ENCODE measurements around the gene P2RX6. TPM values are rescaled to one million over a fixed set of nuclear protein-coding genes. Genes with fewer than 3 reads are reported as not detected.
"Not testable (repeated sequence)": the region's sequence is repeated elsewhere in the genome, so short reads cannot be mapped to it uniquely, and the experiment has no call there.

P2RX6 gene
- total RNA-seq, 1 donor from 2014 or later, result under 0.01 TPM

GRCh38 chr22:20994902-20995241, 20.1 kb upstream of the P2RX6 start:
- DNase-seq, result no peak

DNA sequence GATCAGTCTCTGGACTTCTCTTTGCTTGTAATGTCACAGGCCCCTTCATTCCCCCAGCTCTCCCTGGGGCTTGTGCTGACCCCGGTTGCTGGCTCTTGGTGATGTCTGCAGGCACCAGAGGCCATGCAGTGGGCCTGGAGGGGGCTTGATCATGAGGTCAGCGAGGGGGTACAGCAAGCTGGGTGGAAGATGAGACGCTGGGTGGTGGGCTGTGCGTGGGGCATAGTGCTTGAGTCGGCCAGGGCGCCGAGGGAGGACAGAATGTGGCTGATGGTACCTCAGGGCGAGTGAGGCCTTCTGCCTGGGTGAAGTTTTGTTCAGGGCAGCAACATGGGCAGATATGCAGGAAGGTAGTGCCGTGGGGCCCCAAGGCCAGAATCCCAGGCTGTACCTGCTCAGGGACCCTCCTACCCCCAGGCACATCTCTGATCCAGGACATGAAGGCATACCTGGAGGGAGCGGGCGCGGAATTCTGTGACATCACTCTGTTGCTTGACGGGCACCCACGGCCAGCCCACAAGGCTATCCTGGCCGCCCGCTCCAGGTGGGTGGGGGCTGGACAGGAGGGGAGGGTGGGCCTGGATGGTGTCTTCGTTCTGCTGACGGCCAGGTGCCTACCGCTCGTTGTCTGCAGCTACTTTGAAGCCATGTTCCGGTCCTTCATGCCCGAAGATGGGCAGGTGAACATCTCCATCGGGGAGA, 19.5 kb upstream of the P2RX6 start:
- DNase-seq, result no peak

DNA sequence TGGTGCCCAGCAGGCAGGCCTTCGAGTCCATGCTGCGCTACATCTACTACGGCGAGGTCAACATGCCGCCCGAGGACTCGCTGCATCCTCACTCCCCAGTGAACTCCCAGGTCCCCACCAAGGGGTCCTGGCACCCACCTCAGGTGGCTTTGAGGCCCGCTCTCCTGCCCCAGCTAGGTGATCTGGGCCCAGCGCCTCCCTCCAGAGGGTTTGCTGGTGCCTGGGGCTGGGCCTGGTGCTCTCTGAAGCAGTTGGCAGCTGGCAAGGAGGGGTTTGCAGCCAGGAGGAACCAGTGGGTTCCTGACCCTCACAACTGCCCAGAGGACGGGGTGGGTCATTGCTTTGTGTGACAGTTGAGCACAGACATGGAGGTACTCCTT, 18.9 kb upstream of the P2RX6 start:
- DNase-seq, result no peak

- DNase-seq, result no peak
Observed at GRCh38 chr22:20996598-20997535, 18.1 kb upstream of the P2RX6 start.

DNA sequence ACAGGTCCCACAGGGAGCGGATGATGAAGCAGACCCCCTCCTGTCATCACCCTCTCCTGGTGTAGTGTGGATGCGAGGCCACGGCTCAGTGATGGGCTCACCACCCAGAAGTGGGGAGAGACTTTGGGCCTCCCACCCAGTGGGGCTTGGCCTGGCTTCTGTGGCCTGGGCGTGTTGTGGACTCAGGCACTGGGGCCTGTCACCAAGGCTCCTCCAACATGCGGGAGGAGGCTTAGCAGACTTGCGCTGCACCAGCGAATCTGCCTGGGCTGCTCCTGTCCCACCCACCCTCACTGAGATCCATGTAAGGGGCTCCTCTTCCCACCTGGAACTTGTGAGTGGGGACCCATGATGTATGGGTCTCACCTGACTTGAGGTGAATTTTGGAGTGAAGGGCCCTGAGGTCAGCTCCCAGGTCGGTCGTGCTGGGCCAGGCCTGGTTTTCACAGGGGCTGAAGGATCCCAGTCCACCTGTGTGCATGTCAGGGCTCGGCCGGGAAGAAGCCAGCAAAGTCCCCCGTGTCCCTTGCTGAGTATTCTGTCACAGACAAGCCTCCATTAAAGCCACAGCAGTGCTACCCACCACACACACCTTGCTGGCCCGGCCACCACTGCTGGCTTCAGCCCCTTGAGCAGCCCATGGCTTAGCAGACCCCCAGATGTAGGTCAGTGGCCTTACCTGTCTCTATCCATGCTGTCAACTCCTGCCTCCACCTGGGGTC, 17.3 kb upstream of the P2RX6 start:
- no peak for DNase-seq

- no peak for DNase-seq
Observed at GRCh38 chr22:20998411-20999336, 16.3 kb upstream of the P2RX6 start.

DNA sequence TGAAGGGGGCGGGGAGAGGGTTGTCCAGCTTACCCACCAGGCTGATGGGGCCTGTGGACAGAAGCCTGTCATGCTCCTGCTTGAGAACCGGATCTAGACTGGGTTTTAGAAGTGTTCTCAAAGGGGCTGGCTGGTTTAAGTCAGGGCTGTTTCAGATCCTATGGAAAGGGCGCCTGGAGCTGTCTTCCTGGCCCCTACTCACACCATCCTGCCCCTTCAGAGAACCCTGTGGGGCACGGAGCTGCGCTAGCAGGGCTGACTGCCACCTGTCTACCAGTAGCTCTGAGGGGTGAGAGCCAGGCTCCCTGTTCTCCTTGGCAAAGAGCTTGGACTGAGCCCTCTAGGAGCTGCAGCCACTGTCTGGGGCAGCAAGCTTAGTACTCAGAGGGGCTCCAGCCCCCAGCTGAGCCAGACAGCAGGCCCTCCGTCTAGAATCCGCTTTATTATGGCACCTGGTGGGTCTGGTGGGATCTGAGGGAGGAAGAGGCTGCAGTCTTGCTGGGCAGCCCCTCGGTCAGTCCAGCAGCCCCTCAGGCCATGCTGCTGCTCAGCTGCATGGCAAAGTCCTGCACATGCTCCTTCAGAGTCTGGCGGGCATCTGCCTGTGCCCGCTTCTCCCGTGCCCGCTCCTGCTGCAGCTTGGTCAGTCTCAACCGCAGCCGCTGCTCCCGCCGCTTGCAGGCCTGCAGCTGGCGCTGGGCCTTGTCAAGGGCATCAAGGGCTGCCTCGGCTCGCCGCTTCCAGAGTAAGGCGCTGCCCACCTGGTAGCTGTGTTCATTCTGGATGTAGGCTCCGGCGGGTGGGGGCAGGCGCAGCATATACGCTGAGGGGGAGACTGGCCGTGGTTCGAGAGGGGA, 15.4 kb upstream of the P2RX6 start:
- no peak for DNase-seq

DNA sequence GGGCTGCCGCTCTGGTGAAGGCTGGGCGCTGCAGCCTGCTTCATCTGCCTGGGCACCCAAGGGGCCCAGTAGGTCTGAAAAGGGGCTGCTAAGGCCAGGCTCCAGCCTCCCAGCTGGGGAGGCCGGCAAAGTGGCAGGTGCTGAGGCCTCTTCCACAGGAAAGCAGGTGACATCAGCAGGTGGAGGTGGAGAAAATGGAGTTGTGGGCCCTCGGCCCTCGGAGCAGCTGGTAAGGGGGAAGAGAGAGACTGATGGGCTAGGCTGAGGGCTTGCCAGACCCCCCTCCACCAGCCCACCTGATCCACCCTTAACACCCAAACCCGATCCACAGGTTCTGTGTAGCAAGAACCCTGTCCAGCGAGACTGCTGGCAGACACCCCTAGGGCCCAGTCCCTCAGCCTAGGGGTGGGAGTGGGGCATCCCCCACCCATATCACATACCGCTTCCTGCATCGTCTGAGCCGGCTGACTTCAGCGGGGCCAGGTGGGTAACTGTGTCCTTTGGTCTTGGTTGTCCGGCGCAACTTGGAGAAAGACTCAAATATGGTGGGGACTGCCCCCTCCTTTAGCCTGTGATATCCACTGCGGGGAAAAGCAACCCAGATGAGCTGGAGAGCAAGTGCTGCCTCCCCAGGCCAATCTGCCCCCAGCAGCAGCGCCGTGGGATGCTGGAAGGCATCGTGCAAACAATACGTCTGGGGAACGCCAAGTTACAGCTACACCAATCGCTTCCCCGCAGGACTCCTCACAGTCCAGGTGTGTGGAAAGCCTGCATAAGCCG, 14.6 kb upstream of the P2RX6 start:
- DNase-seq, result peak; percentile 23

GRCh38 chr22:21000987-21001600, 13.9 kb upstream of the P2RX6 start:
- DNase-seq, result peak; percentile 35

DNA sequence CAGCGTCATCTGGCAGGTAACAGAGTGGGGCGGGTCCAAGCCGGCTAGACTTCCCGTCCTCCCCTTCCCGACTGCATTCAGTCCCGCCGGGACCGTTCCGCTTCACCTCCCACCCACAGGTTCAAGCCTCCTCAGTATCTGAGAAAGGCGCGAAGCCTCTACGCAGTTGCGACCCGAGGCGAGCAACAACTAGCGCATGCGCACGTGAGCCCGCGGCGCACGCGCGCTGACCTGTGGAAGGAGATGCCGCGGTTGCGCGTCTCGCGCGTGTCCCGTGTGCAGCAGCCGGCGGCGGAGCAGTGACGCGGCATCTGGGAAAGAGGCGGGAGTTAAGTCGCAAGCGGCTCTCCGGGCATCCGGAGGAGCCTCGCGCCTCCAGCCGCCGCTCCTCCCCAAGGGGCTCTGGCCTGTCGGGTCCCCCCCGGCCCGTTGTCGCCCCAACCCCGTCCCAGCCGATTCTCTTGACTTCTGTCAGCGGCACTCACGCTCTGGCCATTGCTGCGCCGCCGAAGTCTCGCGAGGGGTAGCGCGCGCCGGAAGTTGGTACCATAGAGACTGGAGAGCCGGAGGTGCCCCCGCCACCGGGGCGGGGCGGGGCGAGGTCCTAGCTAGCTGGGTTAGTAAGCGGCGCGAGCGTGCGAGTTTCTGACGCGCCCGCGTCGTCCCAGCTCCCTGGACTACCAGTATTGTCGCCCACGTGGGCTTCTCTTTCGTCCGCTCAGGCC, 13.2 kb upstream of the P2RX6 start, which contains the start of gene THAP7:
Gene THAP7 (minus strand): TSS at position 518 of the 725 bp plus-strand sequence. CDS start 207 bp downstream, at position 311.
- peak; percentile 96 for DNase-seq

GRCh38 chr22:21003782-21004181, 11.2 kb upstream of the P2RX6 start:
- no peak for DNase-seq

GRCh38 chr22:21009208-21009607, 5.8 kb upstream of the P2RX6 start:
- not testable (repeated sequence) for DNase-seq

DNA sequence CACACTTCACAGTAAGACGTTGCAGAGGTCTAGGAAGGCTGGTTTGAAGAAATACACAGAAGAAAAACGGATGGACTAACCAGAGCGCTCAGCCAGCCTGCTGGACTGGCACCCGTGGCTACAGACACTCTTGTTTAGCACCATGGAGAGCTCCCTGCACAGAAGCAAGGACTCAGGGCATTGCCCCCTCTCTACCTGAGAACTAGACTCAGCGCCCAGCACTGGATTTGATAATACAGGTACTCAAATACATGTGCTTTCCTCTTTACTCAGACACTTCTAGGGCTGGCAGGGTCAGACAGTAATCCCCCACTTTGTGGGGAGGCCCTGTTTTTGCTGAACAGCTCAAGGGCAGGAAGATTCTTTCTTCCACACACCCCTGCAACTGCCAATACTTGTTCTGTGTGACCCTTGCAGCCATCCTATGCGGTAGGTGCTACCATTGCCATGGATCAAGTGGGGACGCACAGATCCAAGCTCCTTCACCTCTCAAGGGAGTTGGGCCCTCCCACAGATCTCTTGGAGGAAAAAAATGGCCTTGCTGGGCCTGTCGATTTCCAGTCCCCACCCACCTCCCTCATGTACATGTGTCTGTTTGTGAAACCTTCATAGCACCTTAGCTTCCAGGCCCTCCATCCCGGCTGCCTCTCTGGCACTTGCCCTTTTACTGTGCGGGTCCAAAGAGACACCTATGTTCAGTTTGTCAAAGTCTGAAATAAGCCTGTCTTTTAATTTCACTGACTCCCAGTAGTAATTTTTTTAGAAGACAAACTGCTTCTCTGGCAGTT, 5.1 kb upstream of the P2RX6 start:
- peak; percentile 68 for DNase-seq

- DNase-seq, result no peak
Observed at GRCh38 chr22:21010426-21011113, 4.4 kb upstream of the P2RX6 start.

DNA sequence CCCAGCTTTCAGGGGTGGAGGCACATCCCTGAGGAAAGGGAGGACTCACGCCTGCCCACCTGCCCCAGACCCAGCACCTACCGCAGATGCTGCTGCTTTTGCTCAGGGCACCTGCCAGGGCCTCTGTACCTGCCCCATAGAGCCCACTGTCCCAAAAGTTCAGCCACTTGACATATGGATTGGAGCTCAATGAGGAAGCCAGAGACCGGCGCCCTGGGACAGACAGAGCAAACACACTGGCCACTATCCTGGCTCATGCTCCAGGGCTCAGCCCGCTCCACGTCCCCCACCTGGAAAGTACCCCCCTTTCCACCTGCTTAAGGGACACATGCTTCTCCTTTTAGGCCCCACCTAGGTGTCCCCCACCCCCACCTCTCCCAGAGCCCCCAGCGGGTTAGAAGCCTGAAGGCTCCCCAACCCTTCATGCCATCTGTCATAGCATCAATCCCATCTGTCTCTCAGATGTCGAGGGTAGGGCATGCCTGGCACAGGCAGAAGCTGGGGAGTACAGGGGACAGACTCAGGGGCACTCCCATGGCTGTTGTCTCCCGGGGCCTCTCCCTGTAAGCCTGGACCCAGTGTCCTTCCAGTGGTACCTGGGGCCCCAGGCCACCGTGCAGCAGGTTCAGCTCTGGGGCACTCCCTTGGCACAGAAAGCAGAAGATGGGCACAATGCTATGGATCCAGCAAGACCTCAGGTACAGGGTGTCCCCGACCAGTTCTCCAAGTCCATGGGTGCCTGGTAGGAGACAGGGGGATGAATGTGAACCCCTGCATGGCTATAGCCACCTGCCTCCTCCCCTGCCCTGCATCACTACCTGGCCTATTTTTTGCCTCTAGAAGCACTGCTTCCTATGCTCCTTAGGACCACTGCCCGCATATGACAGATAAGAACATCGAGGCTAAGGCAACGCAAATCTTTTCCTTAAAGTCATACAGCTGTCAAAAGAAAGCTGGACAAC, 2.2 kb upstream of the P2RX6 start:
- no peak for DNase-seq

DNA sequence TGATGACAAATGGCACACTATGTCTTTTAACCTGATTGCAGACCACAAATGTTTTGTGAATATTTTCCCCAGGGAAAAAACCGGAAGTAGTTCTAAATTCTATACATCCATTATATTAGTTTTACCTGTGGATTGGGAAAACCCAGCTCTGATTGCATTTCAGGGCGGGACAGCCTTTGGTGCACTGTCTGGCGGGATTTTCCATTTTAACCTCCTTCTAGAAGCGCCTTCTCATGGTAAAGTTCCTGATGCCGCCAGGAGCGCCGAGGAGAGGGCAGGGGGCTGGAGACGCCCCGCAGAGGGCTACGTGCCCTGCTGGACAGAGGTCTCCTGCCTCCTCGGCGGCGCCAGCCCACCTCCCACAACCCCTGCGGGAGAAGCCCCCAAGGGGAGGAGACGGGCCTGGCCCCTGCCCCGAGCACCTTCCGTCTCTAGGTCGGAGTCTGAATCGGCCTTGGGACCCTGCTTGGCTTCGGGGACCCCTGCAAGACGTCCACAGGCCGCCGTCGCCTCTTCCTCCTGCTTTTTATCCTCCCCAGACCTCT, 1.2 kb upstream of the P2RX6 start:
- DNase-seq, result no peak
